ENCODE measurements around the gene ARID5A. TPM values are rescaled to one million over a fixed set of nuclear protein-coding genes. Genes with fewer than 3 reads are reported as not detected.

ARID5A gene
- total RNA-seq, 2 donors from 2014 or later = 181 to 252 TPM

- Mint-ChIP-seq H3K27ac (no peak overlapping the region), H3K9me3 (no peaks in the 10 kb centered on the region)
Observed at GRCh38 chr2:96502891-96503636, 33.5 kb upstream of the ARID5A start.

GRCh38 chr2:96503637-96504243, 32.8 kb upstream of the ARID5A start:
- no peaks in the 10 kb centered on the region for H3K9me3 Mint-ChIP-seq

More at GRCh38 chr2:96502891-96503636, 33.5 kb upstream of the ARID5A start:
- Mint-ChIP-seq H3K27me3 (no peaks in the 10 kb centered on the region), H3K4me3 (no peak overlapping the region), H3K4me1 (peaks cover 12% of the 10 kb centered on the region), H3K36me3 (ENCODE audit: low read depth) (no peaks in the 10 kb centered on the region)
- no peak for ATAC-seq (replicated peaks)

GRCh38 chr2:96505231-96505889, 31.2 kb upstream of the ARID5A start, which contains the start of gene NEURL3:
Gene NEURL3, minus strand, starts transcription at chr2:96505357. Its CDS starts 71 bp downstream, at chr2:96505286.
- peak within 1 kb of the TSS; percentile 12 for H3K4me3 Mint-ChIP-seq
- peaks cover 18% of the 10 kb centered on the region for H3K4me1 Mint-ChIP-seq
- no peaks in the 10 kb centered on the region for H3K9me3 Mint-ChIP-seq
- ATAC-seq (replicated peaks) = no peak
- H3K36me3 Mint-ChIP-seq (ENCODE audit: low read depth) = no peaks in the 10 kb centered on the region
- peaks cover 8% of the 10 kb centered on the region for H3K27me3 Mint-ChIP-seq
- H3K27ac Mint-ChIP-seq = peak within 1 kb of the TSS; percentile 49

More at GRCh38 chr2:96503637-96504243, 32.8 kb upstream of the ARID5A start:
- Mint-ChIP-seq H3K4me1 (peaks cover 12% of the 10 kb centered on the region), H3K27me3 (no peaks in the 10 kb centered on the region), H3K4me3 (no peak overlapping the region), H3K27ac (no peak overlapping the region), H3K36me3 (ENCODE audit: low read depth) (no peaks in the 10 kb centered on the region)
- ATAC-seq (replicated peaks) = no peak

- Mint-ChIP-seq H3K27me3 (peaks cover 15% of the 10 kb centered on the region), H3K4me1 (peaks cover 23% of the 10 kb centered on the region), H3K9me3 (no peaks in the 10 kb centered on the region), H3K27ac (no peak overlapping the region), H3K36me3 (ENCODE audit: low read depth) (no peaks in the 10 kb centered on the region), H3K4me3 (peak overlapping the region; percentile 69)
- no peak for ATAC-seq (replicated peaks)
Observed at GRCh38 chr2:96506016-96506906, 30.3 kb upstream of the ARID5A start.

- Mint-ChIP-seq H3K27ac (no peak overlapping the region), H3K36me3 (ENCODE audit: low read depth) (no peaks in the 10 kb centered on the region), H3K4me3 (peak overlapping the region; percentile 69), H3K27me3 (peaks cover 15% of the 10 kb centered on the region), H3K4me1 (peaks cover 22% of the 10 kb centered on the region), H3K9me3 (no peaks in the 10 kb centered on the region)
- ATAC-seq (replicated peaks) = no peak
Observed at GRCh38 chr2:96506907-96507240, 29.7 kb upstream of the ARID5A start.

GRCh38 chr2:96507957-96508520, 28.5 kb upstream of the ARID5A start:
- H3K27ac Mint-ChIP-seq = no peak overlapping the region
- no peaks in the 10 kb centered on the region for H3K36me3 Mint-ChIP-seq (ENCODE audit: low read depth)
- peaks cover 15% of the 10 kb centered on the region for H3K27me3 Mint-ChIP-seq
- peak; percentile 89 for ATAC-seq (replicated peaks)
- H3K4me3 Mint-ChIP-seq = peak overlapping the region; percentile 69
- H3K9me3 Mint-ChIP-seq = no peaks in the 10 kb centered on the region
- peaks cover 17% of the 10 kb centered on the region for H3K4me1 Mint-ChIP-seq

GRCh38 chr2:96508521-96509113, 27.9 kb upstream of the ARID5A start:
- H3K4me1 Mint-ChIP-seq = peaks cover 17% of the 10 kb centered on the region
- no peak for ATAC-seq (replicated peaks)
- H3K4me3 Mint-ChIP-seq = peak overlapping the region; percentile 51
- peaks cover 15% of the 10 kb centered on the region for H3K27me3 Mint-ChIP-seq
- H3K27ac Mint-ChIP-seq = no peak overlapping the region
- H3K36me3 Mint-ChIP-seq (ENCODE audit: low read depth) = no peaks in the 10 kb centered on the region
- H3K9me3 Mint-ChIP-seq = no peaks in the 10 kb centered on the region

- Mint-ChIP-seq H3K4me1 (peaks cover 17% of the 10 kb centered on the region), H3K27me3 (peaks cover 15% of the 10 kb centered on the region)
- peak; percentile 69 for ATAC-seq (replicated peaks)
Observed at GRCh38 chr2:96509114-96509846, 27.3 kb upstream of the ARID5A start.

GRCh38 chr2:96509847-96510230, 26.7 kb upstream of the ARID5A start:
- Mint-ChIP-seq H3K4me1 (peaks cover 17% of the 10 kb centered on the region), H3K4me3 (no peak overlapping the region), H3K36me3 (ENCODE audit: low read depth) (no peaks in the 10 kb centered on the region)

More at GRCh38 chr2:96509114-96509846, 27.3 kb upstream of the ARID5A start:
- no peak overlapping the region for H3K27ac Mint-ChIP-seq
- no peaks in the 10 kb centered on the region for H3K36me3 Mint-ChIP-seq (ENCODE audit: low read depth)
- H3K9me3 Mint-ChIP-seq = no peaks in the 10 kb centered on the region
- H3K4me3 Mint-ChIP-seq = peak overlapping the region; percentile 51

GRCh38 chr2:96510931-96511595, 25.5 kb upstream of the ARID5A start:
- ATAC-seq (replicated peaks) = no peak
- Mint-ChIP-seq H3K4me3 (no peak overlapping the region), H3K9me3 (no peaks in the 10 kb centered on the region), H3K4me1 (peaks cover 11% of the 10 kb centered on the region), H3K27ac (no peak overlapping the region), H3K27me3 (peaks cover 15% of the 10 kb centered on the region), H3K36me3 (ENCODE audit: low read depth) (no peaks in the 10 kb centered on the region)

More at GRCh38 chr2:96509847-96510230, 26.7 kb upstream of the ARID5A start:
- Mint-ChIP-seq H3K9me3 (no peaks in the 10 kb centered on the region), H3K27me3 (peaks cover 15% of the 10 kb centered on the region), H3K27ac (peak overlapping the region; percentile 58)
- ATAC-seq (replicated peaks) = no peak

- no peak overlapping the region for H3K27ac Mint-ChIP-seq
- H3K4me3 Mint-ChIP-seq = no peak overlapping the region
- no peaks in the 10 kb centered on the region for H3K36me3 Mint-ChIP-seq (ENCODE audit: low read depth)
- peaks cover 11% of the 10 kb centered on the region for H3K4me1 Mint-ChIP-seq
- H3K27me3 Mint-ChIP-seq = peaks cover 15% of the 10 kb centered on the region
- no peak for ATAC-seq (replicated peaks)
- no peaks in the 10 kb centered on the region for H3K9me3 Mint-ChIP-seq
Observed at GRCh38 chr2:96511851-96512250, 24.7 kb upstream of the ARID5A start.

- Mint-ChIP-seq H3K27ac (no peak overlapping the region), H3K27me3 (peaks cover 15% of the 10 kb centered on the region)
Observed at GRCh38 chr2:96512341-96512740, 24.2 kb upstream of the ARID5A start.

More at GRCh38 chr2:96512341-96512740, 24.2 kb upstream of the ARID5A start:
- Mint-ChIP-seq H3K36me3 (ENCODE audit: low read depth) (no peaks in the 10 kb centered on the region), H3K4me1 (peaks cover 11% of the 10 kb centered on the region), H3K4me3 (no peak overlapping the region), H3K9me3 (no peaks in the 10 kb centered on the region)
- ATAC-seq (replicated peaks) = no peak

Data from activated T-helper 17 cell treated with anti-CD3 and anti-CD28 coated beads, Interleukin-2, amount 50 U/mL, for 72 hours (primary cell).